GM18951 (cell line): ENCODE measurements around the gene ARHGAP12.

Experiments used
- POLR2A ChIP-seq: IDR thresholded peaks from 4 replicates; pipeline ENCODE4 v1.6.1; 2011; ENCODE audit warnings: mild to moderate bottlenecking; ENCODE audit not compliant: insufficient read length, insufficient read depth; ENCODE audit errors: extremely low read depth
- in situ Hi-C: fragments of 300-500 bp; cut with MboI; formaldehyde crosslinking; loops from one replicate; pipeline ENCODE4 v1.12.0; 2022; ENCODE audit warnings: low sequenced_read_pairs, mixed read lengths, inconsistent platforms; ENCODE audit not compliant: unreplicated experiment

The ARHGAP12 gene

GRCh38 chr10:31942435-31942834 is 13.8 kb upstream of the ARHGAP12 start:
- TF ChIP-seq POLR2A = no peak
- in situ Hi-C loops = no loop called here

GRCh38 chr10:31940839-31941653 is 12.4 kb upstream of the ARHGAP12 start:
- TF ChIP-seq POLR2A = no peak
- in situ Hi-C loops = no loop called here

GRCh38 chr10:31939797-31940708 is 11.4 kb upstream of the ARHGAP12 start:
- in situ Hi-C loops = no loop called here
- no peak for TF ChIP-seq POLR2A

GRCh38 chr10:31937371-31937770 is 8.7 kb upstream of the ARHGAP12 start:
- no peak for TF ChIP-seq POLR2A
- in situ Hi-C loops = no loop called here

- in situ Hi-C loops = no loop called here
- no peak for TF ChIP-seq POLR2A
Measured at GRCh38 chr10:31936933-31937332, 8.3 kb upstream of the ARHGAP12 start.

GRCh38 chr10:31936086-31936485 is 7.5 kb upstream of the ARHGAP12 start:
- no peak for TF ChIP-seq POLR2A
- in situ Hi-C loops = no loop called here

- in situ Hi-C loops = no loop called here
- TF ChIP-seq POLR2A = no peak
Measured at GRCh38 chr10:31935678-31936077, 7.0 kb upstream of the ARHGAP12 start.

- in situ Hi-C loops = no loop called here
- no peak for TF ChIP-seq POLR2A
Measured at GRCh38 chr10:31932838-31933237, 4.2 kb upstream of the ARHGAP12 start.

GRCh38 chr10:31930856-31931255 is 2.2 kb upstream of the ARHGAP12 start:
- in situ Hi-C loops = no loop called here
- no peak for TF ChIP-seq POLR2A

GRCh38 chr10:31930023-31930751 is 1.6 kb upstream of the ARHGAP12 start:
- in situ Hi-C loops = no loop called here
- no peak for TF ChIP-seq POLR2A

GRCh38 chr10:31929261-31930022 is 811 bp upstream of the ARHGAP12 start:
- in situ Hi-C loops = no loop called here
- no peak for TF ChIP-seq POLR2A

GRCh38 chr10:31927884-31928548 is 615 bp downstream of the ARHGAP12 start:
- in situ Hi-C loops = no loop called here
- no peak for TF ChIP-seq POLR2A
